ENCODE data around the gene NUP210.
"Not testable (repeated sequence)": the region's sequence is repeated elsewhere in the genome, so short reads cannot be mapped to it uniquely, and the experiment has no call there.

DNA sequence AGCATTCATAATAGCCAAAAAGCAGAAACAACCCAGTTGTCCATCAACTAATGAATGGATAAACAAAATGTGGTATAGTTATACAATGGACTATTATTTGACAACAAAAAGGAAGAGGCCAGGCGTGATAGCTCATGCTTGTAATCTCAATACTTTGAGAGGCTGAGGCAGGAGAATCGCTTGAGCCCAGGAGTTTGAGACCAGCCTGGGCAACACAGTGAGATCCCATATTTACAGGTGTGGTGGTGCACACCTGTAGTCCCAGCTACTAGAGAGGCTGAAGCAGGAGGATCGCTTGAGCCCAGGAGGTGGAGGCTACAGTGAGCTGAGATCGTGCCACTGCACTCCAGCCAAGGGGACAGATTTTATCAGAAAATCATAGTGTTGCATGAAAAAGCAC is 16.1 kb upstream of the NUP210 start:
- TF ChIP-seq, protein P1, sequence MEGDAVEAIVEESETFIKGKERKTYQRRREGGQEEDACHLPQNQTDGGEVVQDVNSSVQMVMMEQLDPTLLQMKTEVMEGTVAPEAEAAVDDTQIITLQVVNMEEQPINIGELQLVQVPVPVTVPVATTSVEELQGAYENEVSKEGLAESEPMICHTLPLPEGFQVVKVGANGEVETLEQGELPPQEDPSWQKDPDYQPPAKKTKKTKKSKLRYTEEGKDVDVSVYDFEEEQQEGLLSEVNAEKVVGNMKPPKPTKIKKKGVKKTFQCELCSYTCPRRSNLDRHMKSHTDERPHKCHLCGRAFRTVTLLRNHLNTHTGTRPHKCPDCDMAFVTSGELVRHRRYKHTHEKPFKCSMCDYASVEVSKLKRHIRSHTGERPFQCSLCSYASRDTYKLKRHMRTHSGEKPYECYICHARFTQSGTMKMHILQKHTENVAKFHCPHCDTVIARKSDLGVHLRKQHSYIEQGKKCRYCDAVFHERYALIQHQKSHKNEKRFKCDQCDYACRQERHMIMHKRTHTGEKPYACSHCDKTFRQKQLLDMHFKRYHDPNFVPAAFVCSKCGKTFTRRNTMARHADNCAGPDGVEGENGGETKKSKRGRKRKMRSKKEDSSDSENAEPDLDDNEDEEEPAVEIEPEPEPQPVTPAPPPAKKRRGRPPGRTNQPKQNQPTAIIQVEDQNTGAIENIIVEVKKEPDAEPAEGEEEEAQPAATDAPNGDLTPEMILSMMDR (IDR thresholded peaks at IDR 0.05), result not testable (repeated sequence)
- not testable (repeated sequence) for TF ChIP-seq POLR2A (IDR thresholded peaks at IDR 0.05)

Measured in testis (tissue), 2 donors.